ENCODE measurements around the gene TNIK. TPM values are rescaled to one million over a fixed set of nuclear protein-coding genes. Genes with fewer than 3 reads are reported as not detected.
A peak's percentile ranks its signal among the peaks of the same experiment; 100 is the strongest.

TNIK gene
- total RNA-seq, 1 donor from 2014 or later, result 27.4 TPM

GRCh38 chr3:171225165-171225564, 235.0 kb downstream of the TNIK start:
- no peaks in the 10 kb centered on the region for H3K27me3 Mint-ChIP-seq
- peaks cover 35% of the 10 kb centered on the region for H3K4me1 Mint-ChIP-seq
- H3K4me3 Mint-ChIP-seq, result no peak overlapping the region
- DNase-seq, result peak; percentile 73
- peaks cover 16% of the 10 kb centered on the region for H3K9me3 Mint-ChIP-seq
- H3K36me3 Mint-ChIP-seq (ENCODE audit: low read depth), result peaks cover 39% of the 10 kb centered on the region
- intact Hi-C loops (cut with micrococcal nuclease), result loop anchor here (2.0 kb wide), 1 partner anchor 36 kb away; no protein-coding TSS in a partner anchor
- H3K27ac Mint-ChIP-seq, result peak overlapping the region; percentile 69

GRCh38 chr3:171223396-171223795, 236.8 kb downstream of the TNIK start:
- peaks cover 16% of the 10 kb centered on the region for H3K9me3 Mint-ChIP-seq
- intact Hi-C loops (cut with micrococcal nuclease), result no loop called here
- no peak overlapping the region for H3K27ac Mint-ChIP-seq
- H3K4me1 Mint-ChIP-seq, result peaks cover 24% of the 10 kb centered on the region
- no peak overlapping the region for H3K4me3 Mint-ChIP-seq
- DNase-seq, result peak; percentile 16
- no peaks in the 10 kb centered on the region for H3K27me3 Mint-ChIP-seq
- H3K36me3 Mint-ChIP-seq (ENCODE audit: low read depth), result peaks cover 37% of the 10 kb centered on the region

GRCh38 chr3:171222995-171223394, 237.2 kb downstream of the TNIK start:
- peaks cover 26% of the 10 kb centered on the region for H3K4me1 Mint-ChIP-seq
- intact Hi-C loops (cut with micrococcal nuclease), result no loop called here
- peaks cover 33% of the 10 kb centered on the region for H3K36me3 Mint-ChIP-seq (ENCODE audit: low read depth)
- peak; percentile 42 for DNase-seq
- H3K4me3 Mint-ChIP-seq, result no peak overlapping the region
- peaks cover 16% of the 10 kb centered on the region for H3K9me3 Mint-ChIP-seq
- H3K27me3 Mint-ChIP-seq, result no peaks in the 10 kb centered on the region
- H3K27ac Mint-ChIP-seq, result no peak overlapping the region

GRCh38 chr3:171221597-171221996, 238.6 kb downstream of the TNIK start:
- H3K27me3 Mint-ChIP-seq, result no peaks in the 10 kb centered on the region
- H3K4me1 Mint-ChIP-seq, result peaks cover 28% of the 10 kb centered on the region
- intact Hi-C loops (cut with micrococcal nuclease), result no loop called here
- peaks cover 16% of the 10 kb centered on the region for H3K9me3 Mint-ChIP-seq
- H3K36me3 Mint-ChIP-seq (ENCODE audit: low read depth), result peaks cover 22% of the 10 kb centered on the region
- H3K27ac Mint-ChIP-seq, result no peak overlapping the region
- no peak for DNase-seq
- H3K4me3 Mint-ChIP-seq, result no peak overlapping the region

GRCh38 chr3:171221104-171221503, 239.1 kb downstream of the TNIK start:
- no peak overlapping the region for H3K4me3 Mint-ChIP-seq
- H3K27ac Mint-ChIP-seq, result no peak overlapping the region
- peak; percentile 52 for DNase-seq
- peaks cover 19% of the 10 kb centered on the region for H3K36me3 Mint-ChIP-seq (ENCODE audit: low read depth)
- intact Hi-C loops (cut with micrococcal nuclease), result no loop called here
- H3K9me3 Mint-ChIP-seq, result peaks cover 14% of the 10 kb centered on the region
- H3K27me3 Mint-ChIP-seq, result no peaks in the 10 kb centered on the region
- peaks cover 27% of the 10 kb centered on the region for H3K4me1 Mint-ChIP-seq

GRCh38 chr3:171219258-171219657, 240.9 kb downstream of the TNIK start:
- Mint-ChIP-seq H3K27me3 (no peaks in the 10 kb centered on the region), H3K9me3 (peaks cover 1% of the 10 kb centered on the region), H3K27ac (no peak overlapping the region), H3K36me3 (ENCODE audit: low read depth) (peaks cover 3% of the 10 kb centered on the region), H3K4me1 (peaks cover 13% of the 10 kb centered on the region), H3K4me3 (no peak overlapping the region)
- peak; percentile 53 for DNase-seq
- intact Hi-C loops (cut with micrococcal nuclease), result no loop called here

- H3K4me1 Mint-ChIP-seq, result peaks cover 14% of the 10 kb centered on the region
- H3K27ac Mint-ChIP-seq, result no peak overlapping the region
- H3K36me3 Mint-ChIP-seq (ENCODE audit: low read depth), result peaks cover 2% of the 10 kb centered on the region
- peak; percentile 54 for DNase-seq
- intact Hi-C loops (cut with micrococcal nuclease), result no loop called here
- H3K9me3 Mint-ChIP-seq, result peaks cover 3% of the 10 kb centered on the region
- no peak overlapping the region for H3K4me3 Mint-ChIP-seq
- H3K27me3 Mint-ChIP-seq, result no peaks in the 10 kb centered on the region
Measured at GRCh38 chr3:171218069-171218468, 242.1 kb downstream of the TNIK start.

- DNase-seq, result no peak
- H3K27ac Mint-ChIP-seq, result no peak overlapping the region
- H3K4me1 Mint-ChIP-seq, result peaks cover 12% of the 10 kb centered on the region
- H3K9me3 Mint-ChIP-seq, result peaks cover 7% of the 10 kb centered on the region
- intact Hi-C loops (cut with micrococcal nuclease), result no loop called here
- no peaks in the 10 kb centered on the region for H3K27me3 Mint-ChIP-seq
- peaks cover 23% of the 10 kb centered on the region for H3K36me3 Mint-ChIP-seq (ENCODE audit: low read depth)
- H3K4me3 Mint-ChIP-seq, result no peak overlapping the region
Measured at GRCh38 chr3:171213907-171214306, 246.3 kb downstream of the TNIK start.

GRCh38 chr3:171213178-171213577, 247.0 kb downstream of the TNIK start:
- H3K36me3 Mint-ChIP-seq (ENCODE audit: low read depth), result peaks cover 25% of the 10 kb centered on the region
- H3K4me3 Mint-ChIP-seq, result no peak overlapping the region
- no peaks in the 10 kb centered on the region for H3K27me3 Mint-ChIP-seq
- H3K4me1 Mint-ChIP-seq, result peaks cover 11% of the 10 kb centered on the region
- DNase-seq, result peak; percentile 26
- H3K27ac Mint-ChIP-seq, result no peak overlapping the region
- intact Hi-C loops (cut with micrococcal nuclease), result no loop called here
- H3K9me3 Mint-ChIP-seq, result peaks cover 7% of the 10 kb centered on the region

- Mint-ChIP-seq H3K4me3 (no peak overlapping the region), H3K27ac (no peak overlapping the region), H3K27me3 (no peaks in the 10 kb centered on the region), H3K9me3 (peaks cover 7% of the 10 kb centered on the region), H3K4me1 (peaks cover 9% of the 10 kb centered on the region), H3K36me3 (ENCODE audit: low read depth) (peaks cover 29% of the 10 kb centered on the region)
- intact Hi-C loops (cut with micrococcal nuclease), result no loop called here
- DNase-seq, result no peak
Measured at GRCh38 chr3:171212648-171213047, 247.6 kb downstream of the TNIK start.

- H3K9me3 Mint-ChIP-seq, result peaks cover 6% of the 10 kb centered on the region
- peak; percentile 44 for DNase-seq
- H3K4me1 Mint-ChIP-seq, result peaks cover 6% of the 10 kb centered on the region
- H3K36me3 Mint-ChIP-seq (ENCODE audit: low read depth), result peaks cover 49% of the 10 kb centered on the region
- H3K27ac Mint-ChIP-seq, result no peak overlapping the region
- no peaks in the 10 kb centered on the region for H3K27me3 Mint-ChIP-seq
- H3K4me3 Mint-ChIP-seq, result no peak overlapping the region
- intact Hi-C loops (cut with micrococcal nuclease), result no loop called here
Measured at GRCh38 chr3:171206283-171206682, 253.9 kb downstream of the TNIK start.

GRCh38 chr3:171204942-171205341, 255.3 kb downstream of the TNIK start:
- peaks cover 3% of the 10 kb centered on the region for H3K9me3 Mint-ChIP-seq
- H3K27me3 Mint-ChIP-seq, result no peaks in the 10 kb centered on the region
- H3K4me3 Mint-ChIP-seq, result no peak overlapping the region
- H3K27ac Mint-ChIP-seq, result no peak overlapping the region
- peaks cover 6% of the 10 kb centered on the region for H3K4me1 Mint-ChIP-seq
- DNase-seq, result no peak
- peaks cover 40% of the 10 kb centered on the region for H3K36me3 Mint-ChIP-seq (ENCODE audit: low read depth)
- intact Hi-C loops (cut with micrococcal nuclease), result no loop called here

GRCh38 chr3:171201825-171202224, 258.4 kb downstream of the TNIK start:
- H3K9me3 Mint-ChIP-seq, result peaks cover 13% of the 10 kb centered on the region
- peaks cover 45% of the 10 kb centered on the region for H3K36me3 Mint-ChIP-seq (ENCODE audit: low read depth)
- intact Hi-C loops (cut with micrococcal nuclease), result no loop called here
- DNase-seq, result no peak
- H3K27ac Mint-ChIP-seq, result no peak overlapping the region
- no peak overlapping the region for H3K4me3 Mint-ChIP-seq
- no peaks in the 10 kb centered on the region for H3K27me3 Mint-ChIP-seq
- H3K4me1 Mint-ChIP-seq, result peaks cover 16% of the 10 kb centered on the region

- no peaks in the 10 kb centered on the region for H3K27me3 Mint-ChIP-seq
- DNase-seq, result no peak
- H3K36me3 Mint-ChIP-seq (ENCODE audit: low read depth), result peaks cover 38% of the 10 kb centered on the region
- H3K4me3 Mint-ChIP-seq, result no peak overlapping the region
- intact Hi-C loops (cut with micrococcal nuclease), result no loop called here
- no peak overlapping the region for H3K27ac Mint-ChIP-seq
- peaks cover 16% of the 10 kb centered on the region for H3K9me3 Mint-ChIP-seq
- H3K4me1 Mint-ChIP-seq, result peaks cover 14% of the 10 kb centered on the region
Measured at GRCh38 chr3:171200750-171201088, 259.5 kb downstream of the TNIK start.

- intact Hi-C loops (cut with micrococcal nuclease), result no loop called here
- no peaks in the 10 kb centered on the region for H3K27me3 Mint-ChIP-seq
- H3K36me3 Mint-ChIP-seq (ENCODE audit: low read depth), result peaks cover 34% of the 10 kb centered on the region
- no peak for DNase-seq
- H3K9me3 Mint-ChIP-seq, result peaks cover 13% of the 10 kb centered on the region
- H3K27ac Mint-ChIP-seq, result no peak overlapping the region
- H3K4me1 Mint-ChIP-seq, result peaks cover 11% of the 10 kb centered on the region
- no peak overlapping the region for H3K4me3 Mint-ChIP-seq
Measured at GRCh38 chr3:171200052-171200749, 260.0 kb downstream of the TNIK start.

Measured in activated CD4-positive, alpha-beta T cell treated with anti-CD3 and anti-CD28 coated beads, Interleukin-2, amount 10 ng/mL, durations not matched to agents 24 days and 14 days (primary cell).